ENCODE measurements around the gene ACVR1C.

Gene ACVR1C

GRCh38 chr2:157489983-157490382, 138.7 kb downstream of the ACVR1C start:
- TF ChIP-seq, protein P1, sequence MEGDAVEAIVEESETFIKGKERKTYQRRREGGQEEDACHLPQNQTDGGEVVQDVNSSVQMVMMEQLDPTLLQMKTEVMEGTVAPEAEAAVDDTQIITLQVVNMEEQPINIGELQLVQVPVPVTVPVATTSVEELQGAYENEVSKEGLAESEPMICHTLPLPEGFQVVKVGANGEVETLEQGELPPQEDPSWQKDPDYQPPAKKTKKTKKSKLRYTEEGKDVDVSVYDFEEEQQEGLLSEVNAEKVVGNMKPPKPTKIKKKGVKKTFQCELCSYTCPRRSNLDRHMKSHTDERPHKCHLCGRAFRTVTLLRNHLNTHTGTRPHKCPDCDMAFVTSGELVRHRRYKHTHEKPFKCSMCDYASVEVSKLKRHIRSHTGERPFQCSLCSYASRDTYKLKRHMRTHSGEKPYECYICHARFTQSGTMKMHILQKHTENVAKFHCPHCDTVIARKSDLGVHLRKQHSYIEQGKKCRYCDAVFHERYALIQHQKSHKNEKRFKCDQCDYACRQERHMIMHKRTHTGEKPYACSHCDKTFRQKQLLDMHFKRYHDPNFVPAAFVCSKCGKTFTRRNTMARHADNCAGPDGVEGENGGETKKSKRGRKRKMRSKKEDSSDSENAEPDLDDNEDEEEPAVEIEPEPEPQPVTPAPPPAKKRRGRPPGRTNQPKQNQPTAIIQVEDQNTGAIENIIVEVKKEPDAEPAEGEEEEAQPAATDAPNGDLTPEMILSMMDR (conservative IDR thresholded peaks at IDR 0.05; ENCODE audit: low read length) = no peak
- H3K4me1 ChIP-seq (ENCODE audit: insufficient read depth, low read length, poor library complexity, severe bottlenecking) = no peaks in the 10 kb centered on the region
- no peak overlapping the region for H2AFZ ChIP-seq (ENCODE audit: low read length)
- no peaks in the 10 kb centered on the region for H4K20me1 ChIP-seq (ENCODE audit: insufficient read depth, low read length, poor library complexity, severe bottlenecking)
- no peak overlapping the region for H3K9ac ChIP-seq (ENCODE audit: low read depth, low read length, poor library complexity, severe bottlenecking)
- no peaks in the 10 kb centered on the region for H3K27me3 ChIP-seq (ENCODE audit: insufficient read depth, low read length, poor library complexity, severe bottlenecking)
- H3K9me2 ChIP-seq (replicated peaks; ENCODE audit: low read depth, low read length) = no peaks in the 10 kb centered on the region
- H3F3A ChIP-seq (ENCODE audit: low read depth) = no peaks in the 10 kb centered on the region
- H3K4me3 ChIP-seq (ENCODE audit: low read length, poor library complexity, severe bottlenecking) = no peak overlapping the region
- H3K4me2 ChIP-seq (ENCODE audit: low read depth, low read length, poor library complexity, severe bottlenecking) = no peak overlapping the region
- H3K36me3 ChIP-seq (ENCODE audit: insufficient read depth, low read length) = no peaks in the 10 kb centered on the region
- H3K9me3 ChIP-seq (ENCODE audit: insufficient read depth, low read depth, low read length) = no peaks in the 10 kb centered on the region
- no peaks in the 10 kb centered on the region for H3K79me2 ChIP-seq (ENCODE audit: insufficient read depth, low read length)

GRCh38 chr2:157488877-157489276, 139.8 kb downstream of the ACVR1C start:
- H3K79me2 ChIP-seq (ENCODE audit: insufficient read depth, low read length) = no peaks in the 10 kb centered on the region
- no peaks in the 10 kb centered on the region for H3K4me1 ChIP-seq (ENCODE audit: insufficient read depth, low read length, poor library complexity, severe bottlenecking)
- H3K9me2 ChIP-seq (replicated peaks; ENCODE audit: low read depth, low read length) = no peaks in the 10 kb centered on the region
- H3K36me3 ChIP-seq (ENCODE audit: insufficient read depth, low read length) = no peaks in the 10 kb centered on the region
- no peak overlapping the region for H3K4me3 ChIP-seq (ENCODE audit: low read length, poor library complexity, severe bottlenecking)
- no peak overlapping the region for H2AFZ ChIP-seq (ENCODE audit: low read length)
- no peaks in the 10 kb centered on the region for H3K27me3 ChIP-seq (ENCODE audit: insufficient read depth, low read length, poor library complexity, severe bottlenecking)
- no peaks in the 10 kb centered on the region for H3F3A ChIP-seq (ENCODE audit: low read depth)
- H3K4me2 ChIP-seq (ENCODE audit: low read depth, low read length, poor library complexity, severe bottlenecking) = no peak overlapping the region
- no peaks in the 10 kb centered on the region for H3K9me3 ChIP-seq (ENCODE audit: insufficient read depth, low read depth, low read length)
- no peak overlapping the region for H3K9ac ChIP-seq (ENCODE audit: low read depth, low read length, poor library complexity, severe bottlenecking)
- H4K20me1 ChIP-seq (ENCODE audit: insufficient read depth, low read length, poor library complexity, severe bottlenecking) = no peaks in the 10 kb centered on the region
- TF ChIP-seq EZH2phosphoT487 (IDR thresholded peaks at IDR 0.05; ENCODE audit: borderline replicate concordance) = no peak
- TF ChIP-seq, protein P1 (conservative IDR thresholded peaks at IDR 0.05; ENCODE audit: low read length) = no peak

DNA sequence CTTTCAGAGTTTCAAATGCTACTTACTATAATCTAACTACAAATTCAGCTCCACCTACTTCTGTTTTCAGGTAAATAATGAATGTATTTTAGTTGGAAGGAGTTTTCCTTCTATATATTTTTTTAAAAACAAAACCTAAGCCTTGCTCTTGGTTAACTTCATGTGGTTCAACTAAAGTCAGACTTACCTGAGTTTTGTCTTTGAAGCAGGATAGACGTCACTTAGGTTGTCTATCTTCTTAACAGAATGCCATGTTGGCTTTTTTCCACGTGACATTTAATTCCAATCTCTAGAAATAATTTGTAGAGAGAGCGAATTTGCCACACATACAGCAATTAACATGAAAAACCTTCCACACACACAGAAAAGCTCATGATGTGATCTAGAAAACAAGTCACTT, 140.9 kb downstream of the ACVR1C start:
- Histone ChIP-seq H3K9me2 (replicated peaks; ENCODE audit: low read depth, low read length) (no peaks in the 10 kb centered on the region), H3F3A (ENCODE audit: low read depth) (no peaks in the 10 kb centered on the region), H4K20me1 (ENCODE audit: insufficient read depth, low read length, poor library complexity, severe bottlenecking) (no peaks in the 10 kb centered on the region), H2AFZ (ENCODE audit: low read length) (no peak overlapping the region), H3K27me3 (ENCODE audit: insufficient read depth, low read length, poor library complexity, severe bottlenecking) (no peaks in the 10 kb centered on the region), H3K4me1 (ENCODE audit: insufficient read depth, low read length, poor library complexity, severe bottlenecking) (no peaks in the 10 kb centered on the region), H3K79me2 (ENCODE audit: insufficient read depth, low read length) (no peaks in the 10 kb centered on the region), H3K9me3 (ENCODE audit: insufficient read depth, low read depth, low read length) (no peaks in the 10 kb centered on the region), H3K4me2 (ENCODE audit: low read depth, low read length, poor library complexity, severe bottlenecking) (no peak overlapping the region), H3K4me3 (ENCODE audit: low read length, poor library complexity, severe bottlenecking) (no peak overlapping the region), H3K36me3 (ENCODE audit: insufficient read depth, low read length) (no peaks in the 10 kb centered on the region), H3K9ac (ENCODE audit: low read depth, low read length, poor library complexity, severe bottlenecking) (no peak overlapping the region)
- no peak for TF ChIP-seq EZH2phosphoT487 (IDR thresholded peaks at IDR 0.05; ENCODE audit: borderline replicate concordance)
- TF ChIP-seq, protein P1 (conservative IDR thresholded peaks at IDR 0.05; ENCODE audit: low read length) = no peak

All from Loucy (cell line).